Testis (tissue), 2 donors: Measurements from ENCODE around the gene GRIA4.

ENCODE experiments used
- CTCF ChIP-seq, 3 experiments: fragments of 450-650 bp in 2 of 3; fragments of 200-600 bp in 1 of 3; sonication (generic) in 1 of 3; IDR thresholded peaks; one replicate each; pipeline ENCODE4 v1.5.1; 2016 to 2019; ENCODE audit warnings: antibody characterized with exemption in 3 of 3, mild to moderate bottlenecking in 2 of 3, moderate library complexity in 1 of 3
- POLR2A ChIP-seq: fragments of 450-650 bp; IDR thresholded peaks from one replicate; pipeline ENCODE4 v1.6.1; 2017; ENCODE audit warnings: antibody characterized with exemption, mild to moderate bottlenecking, moderate library complexity

- TF ChIP-seq CTCF (IDR thresholded peaks at IDR 0.05) = no peak
- no peak for TF ChIP-seq POLR2A
These were observed 287.3 kb downstream of the GRIA4 start for GRCh38 chr11:105897161-105897560.
